RPMI7951 (cell line): Measurements from ENCODE around the gene RPIA. TPM values are rescaled to one million over a fixed set of nuclear protein-coding genes. Genes with fewer than 3 reads are reported as not detected.

Experiments
- DNase-seq: peaks from one replicate; pipeline ENCODE4 v3.0.0-alpha.2; 2012; ENCODE audit warnings: low read depth
- total RNA-seq: library from RNA; depleted of rRNA; stranded (reverse); fragments of >200 nt; shearing (Covaris generic); gene quantifications from 2 replicates; pipeline ENCODE4 v1.2.3, GENCODE V29; 2014

Gene RPIA
- total RNA-seq, 1 experiment from 2014 or later = 6.8 TPM

DNA sequence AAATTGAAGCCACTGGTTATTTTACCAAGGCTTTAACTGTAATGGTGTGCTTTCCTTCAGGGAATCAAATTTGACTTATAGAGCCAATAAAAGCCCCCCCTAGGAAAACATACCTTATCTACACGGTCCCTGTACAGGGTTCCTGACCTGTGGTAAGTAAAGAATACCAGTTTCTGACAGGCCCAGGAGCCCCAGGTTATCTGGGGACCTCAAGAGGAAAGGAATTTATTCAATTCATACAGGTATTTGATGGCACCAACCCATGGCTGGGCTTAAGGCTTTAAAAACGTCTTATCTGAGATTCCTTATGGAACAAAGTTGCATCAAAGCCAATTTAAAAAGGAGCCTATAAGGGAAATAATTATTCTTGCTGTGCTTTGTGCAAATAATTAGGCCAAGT, 7.0 kb upstream of the RPIA start:
- DNase-seq = no peak

- no peak for DNase-seq
These were observed 5.2 kb upstream of the RPIA start for GRCh38 chr2:88686320-88686719.

DNA sequence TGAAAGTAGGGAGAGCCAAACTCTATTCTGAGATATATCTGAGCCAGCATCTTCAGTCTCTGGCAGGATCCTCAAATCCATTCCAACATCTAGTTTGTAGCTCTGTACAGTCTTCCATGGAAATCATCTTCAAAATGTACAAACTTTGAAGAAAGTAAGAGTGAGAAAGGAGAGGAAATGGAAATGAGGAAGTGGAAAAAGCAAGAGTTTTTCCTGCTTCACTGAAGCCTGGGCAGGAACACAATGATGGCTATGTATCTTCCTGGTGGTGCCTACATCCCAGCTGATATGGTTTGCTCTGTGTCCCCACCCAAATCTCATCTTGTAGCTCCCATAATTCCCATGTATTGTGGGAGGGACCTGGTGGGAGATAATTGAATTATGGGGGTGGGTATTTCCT, 4.1 kb upstream of the RPIA start:
- DNase-seq = no peak

- DNase-seq = peak; percentile 22
These were observed 708 bp upstream of the RPIA start for GRCh38 chr2:88690591-88691338.

DNA sequence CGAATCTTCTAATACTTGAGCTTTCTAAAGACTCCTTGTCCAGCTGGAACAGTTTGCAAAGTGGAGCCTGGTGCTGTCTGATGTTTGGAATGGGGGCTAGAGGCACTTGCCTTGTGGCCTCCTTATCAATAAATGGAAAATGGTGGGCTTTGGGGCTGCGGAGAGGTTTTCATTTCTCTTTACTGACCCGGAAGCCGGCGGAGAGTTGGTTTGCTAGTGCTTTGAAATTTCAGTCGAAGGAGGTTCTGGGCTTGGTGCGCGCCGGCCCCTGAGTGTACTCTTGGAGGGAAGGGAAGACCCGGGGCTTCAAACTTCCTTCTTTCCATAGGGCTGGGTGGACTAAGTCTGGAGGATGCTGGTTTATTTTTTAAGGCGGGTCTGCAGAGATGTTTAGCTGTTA, 714 bp downstream of the RPIA start:
- peak; percentile 21 for DNase-seq

DNA sequence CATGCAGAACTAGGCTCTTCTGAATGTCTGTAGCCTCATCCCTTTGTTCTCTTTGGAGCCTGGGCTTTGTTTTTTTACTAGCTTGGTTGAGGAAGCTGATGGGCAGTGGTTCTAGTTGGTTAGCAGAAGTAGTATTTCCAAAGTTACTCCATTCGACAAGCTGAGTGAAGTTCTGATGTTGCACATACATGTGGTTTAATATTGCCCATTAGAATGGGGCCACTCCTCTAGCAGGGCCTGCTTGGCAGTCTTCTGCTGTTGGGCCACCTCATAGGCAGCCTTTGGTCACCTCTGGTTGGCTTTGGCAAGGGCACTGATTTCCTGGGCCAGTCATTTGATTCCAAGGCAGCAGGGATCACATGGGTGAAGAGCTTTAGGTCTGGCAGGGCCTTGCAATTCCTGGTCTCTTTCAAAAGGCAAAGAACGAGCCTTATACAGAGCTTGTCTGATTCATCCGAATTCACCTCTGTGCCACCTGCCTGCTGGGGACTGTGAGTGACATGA, 2.5 kb downstream of the RPIA start:
- no peak for DNase-seq

GRCh38 chr2:88696611-88697010, 5.1 kb downstream of the RPIA start:
- DNase-seq = no peak

- no peak for DNase-seq
These were observed 6.0 kb downstream of the RPIA start for GRCh38 chr2:88697370-88698026.

DNA sequence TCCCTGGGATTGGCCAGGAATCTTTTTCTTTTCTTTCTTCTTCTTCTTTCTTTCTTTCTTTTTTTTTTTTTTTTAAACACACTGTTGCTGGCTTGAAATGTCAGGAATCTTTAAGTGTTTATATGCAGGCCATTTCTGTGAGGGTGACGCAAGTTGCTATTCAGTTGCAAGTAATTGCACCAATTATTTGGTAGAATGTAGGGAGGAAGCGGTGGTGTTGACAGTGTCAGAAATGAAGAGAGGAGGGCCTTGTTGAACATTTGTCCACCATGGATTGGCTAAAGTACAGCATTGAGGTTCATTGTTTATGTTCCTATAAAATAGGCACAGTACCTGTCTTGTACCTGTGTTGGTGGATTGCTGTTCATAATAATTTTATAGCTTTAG, 6.5 kb downstream of the RPIA start:
- DNase-seq = no peak

GRCh38 chr2:88698498-88699233, 7.2 kb downstream of the RPIA start:
- DNase-seq = no peak

DNA sequence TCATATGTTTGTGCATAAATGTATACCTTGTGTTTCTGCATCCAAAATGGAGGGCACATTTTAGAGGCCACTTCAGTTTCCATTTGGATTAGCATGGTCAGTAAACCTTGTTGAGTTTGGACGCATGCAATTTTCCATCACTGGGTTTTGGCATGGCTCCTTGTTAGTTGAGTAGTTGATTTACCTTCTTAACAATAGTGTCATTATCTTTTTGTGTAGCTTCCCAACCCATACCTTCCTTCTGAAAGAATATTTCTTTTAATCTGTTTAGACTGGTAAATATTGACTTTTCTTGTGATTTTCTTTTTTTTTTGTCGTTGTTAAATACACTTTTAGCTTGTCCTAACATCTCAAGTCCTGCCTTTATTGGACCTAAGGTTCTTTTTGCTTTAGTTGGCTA, 15.5 kb downstream of the RPIA start:
- DNase-seq = no peak

- no peak for DNase-seq
These were observed 17.7 kb downstream of the RPIA start for GRCh38 chr2:88709181-88709631.

DNA sequence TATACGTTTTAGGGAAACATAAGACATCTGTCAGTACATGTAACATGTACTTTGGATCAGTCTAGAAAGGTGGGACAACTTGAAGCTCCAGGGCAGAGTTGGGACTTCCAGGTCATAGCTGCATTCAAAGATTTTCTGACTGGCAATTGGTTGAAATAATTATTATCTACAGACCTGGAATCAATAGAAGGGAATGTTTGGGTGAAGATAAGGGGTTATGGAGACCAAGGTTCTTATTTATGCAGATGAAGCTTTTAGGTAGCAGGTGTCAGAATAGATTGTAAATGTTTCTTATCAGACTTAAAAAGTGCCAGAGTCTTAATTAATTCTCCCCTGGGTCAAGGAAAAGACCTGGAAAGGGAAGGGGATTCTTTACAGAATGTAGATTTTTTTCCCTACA, 19.8 kb downstream of the RPIA start:
- no peak for DNase-seq

- DNase-seq = no peak
These were observed 20.4 kb downstream of the RPIA start for GRCh38 chr2:88711897-88712296.

GRCh38 chr2:88713408-88713807, 21.9 kb downstream of the RPIA start:
- DNase-seq = no peak

GRCh38 chr2:88714667-88715066, 23.2 kb downstream of the RPIA start:
- DNase-seq = no peak

DNA sequence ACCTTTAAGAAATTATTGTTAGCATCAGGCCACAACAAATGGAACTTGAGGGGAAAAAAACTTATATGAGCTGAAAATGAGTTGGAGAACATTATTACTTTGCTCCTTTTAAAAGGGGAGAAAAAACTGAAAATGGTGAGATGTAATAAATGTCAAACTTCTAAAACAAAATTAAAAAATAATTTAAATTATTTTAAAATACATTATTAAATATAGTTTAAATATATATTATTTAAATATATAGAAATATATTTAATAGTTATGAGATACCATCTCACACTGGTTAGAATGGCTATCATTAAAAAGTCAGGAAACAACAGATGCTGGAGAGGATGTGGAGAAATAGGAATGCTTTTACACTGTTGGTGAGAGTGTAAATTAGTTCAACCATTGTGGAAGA, 28.9 kb downstream of the RPIA start:
- DNase-seq = no peak

- DNase-seq = no peak
These were observed 29.8 kb downstream of the RPIA start for GRCh38 chr2:88721268-88721667.

DNA sequence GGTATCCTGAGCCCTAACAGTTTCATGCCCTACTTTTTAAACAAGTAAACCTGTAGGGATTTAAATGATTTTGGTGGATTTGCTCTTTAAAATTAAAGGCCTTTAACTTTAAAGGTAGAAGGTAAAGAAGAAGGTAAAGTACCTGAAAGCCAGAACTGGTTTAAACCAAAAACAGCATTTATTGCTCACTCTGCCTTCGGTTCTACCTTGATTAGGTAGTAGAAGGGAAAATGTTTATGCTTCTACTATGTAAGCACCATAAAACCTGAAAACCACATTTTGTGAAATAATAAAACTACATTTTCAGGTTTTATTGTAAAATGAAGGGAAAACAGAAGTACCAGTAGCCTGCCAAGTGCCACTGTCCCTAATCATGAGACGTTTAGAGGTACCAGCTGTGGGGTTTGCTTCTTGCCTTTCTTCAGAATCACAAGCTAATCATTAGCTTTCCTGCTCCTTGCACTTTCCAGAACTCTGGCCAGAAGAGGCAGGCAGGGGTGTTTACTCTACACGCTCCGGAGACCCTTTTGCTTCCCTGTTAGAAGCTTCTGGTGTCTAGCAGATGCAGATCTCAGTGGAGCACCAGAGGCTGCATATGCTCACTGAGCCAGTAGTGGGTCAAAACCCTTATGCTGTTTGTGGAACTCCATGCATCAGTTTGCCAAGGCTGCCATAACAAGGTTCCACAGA, 33.3 kb downstream of the RPIA start:
- DNase-seq = no peak

- peak; percentile 92 for DNase-seq
These were observed 37.7 kb downstream of the RPIA start for GRCh38 chr2:88729061-88729745.

GRCh38 chr2:88733155-88733902, 41.9 kb downstream of the RPIA start:
- DNase-seq = peak; percentile 10
